Neural progenitor cell (in vitro differentiated cells): ENCODE data around the gene MAP6.

ENCODE experiments used
- CTCF ChIP-seq: fragments of 200-600 bp; sonication (generic); IDR thresholded peaks from 2 replicates; pipeline ENCODE4 v1.5.1; 2017; ENCODE audit warnings: antibody characterized with exemption, mild to moderate bottlenecking
- EZH2 ChIP-seq: fragments of 200-600 bp; sonication (generic); IDR thresholded peaks from 2 replicates; pipeline ENCODE4 v1.6.1; 2017; ENCODE audit warnings: antibody characterized with exemption, mild to moderate bottlenecking, moderate library complexity

GRCh38 chr11:75566763-75567279 lies 102.0 kb downstream of the MAP6 start:
- TF ChIP-seq EZH2 (no peak), CTCF (no peak)
